Caco-2 (cell line): Measurements from ENCODE around the gene JAG1. TPM values are rescaled to one million over a fixed set of nuclear protein-coding genes. Genes with fewer than 3 reads are reported as not detected.

Source experiments
- BruUV-seq: library from RNA; stranded (reverse); fragments of 400-500 nt; replicated peaks from 2 replicates; lab custom pipeline; 2021; lab: Mats Ljungman, UMichigan
- CTCF ChIA-PET: fragments of 300-600 bp; sonication (Branson Sonifier 250); formaldehyde crosslinking; loops from one replicate; lab custom pipeline; 2022; ENCODE audit warnings: antibody characterized with exemption; lab: Charles Lee
- POLR2A ChIA-PET: fragments of 300-600 bp; sonication (Branson Sonifier 250); formaldehyde crosslinking; loops from one replicate; lab custom pipeline; 2022; ENCODE audit warnings: antibody characterized with exemption; lab: Charles Lee
- DNase-seq, 2 experiments: peaks; one replicate each; pipeline versions ENCODE4 v3.0.0 to v3.0.0-alpha.2; 2020 to 2022
- H3K27me3 ChIP-seq: replicated peaks from 2 replicates; pipeline ENCODE4 v1.6.0; 2011; ENCODE audit warnings: low read length; ENCODE audit not compliant: control insufficient read depth, insufficient read depth
- H3K36me3 ChIP-seq: 2 replicates; pipeline ENCODE4 v1.5.1; 2011; ENCODE audit warnings: low read length; ENCODE audit not compliant: control insufficient read depth, insufficient read depth
- H3K4me1 ChIP-seq: fragments of 250-450 bp; sonication (Bioruptor Pico); 2 replicates; pipeline ENCODE4 v1.5.1; 2020; ENCODE audit warnings: mild to moderate bottlenecking
- H3K4me3 ChIP-seq: 2 replicates; pipeline ENCODE4 v1.5.1; 2011; ENCODE audit warnings: low read depth, mild to moderate bottlenecking, control low read depth, low read length
- H3K9me3 ChIP-seq: fragments of 250-450 bp; sonication (Bioruptor Pico); 2 replicates; pipeline ENCODE4 v1.5.1; 2020; ENCODE audit warnings: mild to moderate bottlenecking, moderate library complexity
- H3K27ac Mint-ChIP-seq: one replicate; pipeline ENCODE4 v1.8.0; 2022; ENCODE audit warnings: mixed read lengths; ENCODE audit not compliant: unreplicated experiment
- H3K27me3 Mint-ChIP-seq: one replicate; pipeline ENCODE4 v1.8.0; 2022; ENCODE audit warnings: mixed read lengths; ENCODE audit not compliant: insufficient read depth, unreplicated experiment
- H3K36me3 Mint-ChIP-seq: one replicate; pipeline ENCODE4 v1.8.0; 2022; ENCODE audit warnings: mild to moderate bottlenecking, mixed read lengths; ENCODE audit not compliant: insufficient read depth, unreplicated experiment
- H3K4me1 Mint-ChIP-seq: one replicate; pipeline ENCODE4 v1.8.0; 2022; ENCODE audit warnings: low read depth, mixed read lengths; ENCODE audit not compliant: unreplicated experiment
- H3K4me3 Mint-ChIP-seq: one replicate; pipeline ENCODE4 v1.8.0; 2022; ENCODE audit warnings: mild to moderate bottlenecking, moderate library complexity, mixed read lengths; ENCODE audit not compliant: unreplicated experiment
- H3K9me3 Mint-ChIP-seq: one replicate; pipeline ENCODE4 v1.8.0; 2022; ENCODE audit warnings: mixed read lengths; ENCODE audit not compliant: unreplicated experiment
- intact Hi-C: fragments of 100-400 bp; cut with micrococcal nuclease; formaldehyde crosslinking; loops from one replicate; pipeline ENCODE4 v1.10.0; 2022; ENCODE audit not compliant: unreplicated experiment
- total RNA-seq: library from RNA; stranded (reverse); gene quantifications from 2 replicates; pipeline ENCODE4 v1.2.3, GENCODE V29; 2022
- TF ChIP-seq, protein P1 (sequence below), 2 experiments: fragments of 200-600 bp in 1 of 2; IDR thresholded peaks; 1 replicate in 1 of 2; 2 replicates in 1 of 2; pipeline versions ENCODE4 v1.5.1 to v1.8.0; 2011 to 2022; ENCODE audit warnings: antibody characterized with exemption in 1 of 2, control low read depth in 1 of 2, inconsistent platforms in 1 of 2, low read depth in 1 of 2, low read length in 1 of 2, mild to moderate bottlenecking in 1 of 2, moderate library complexity in 1 of 2; ENCODE audit not compliant: insufficient read depth in 1 of 2, severe bottlenecking in 1 of 2, unreplicated experiment in 1 of 2

JAG1 gene
- total RNA-seq, 1 experiment from 2014 or later = 69.8 TPM

DNA sequence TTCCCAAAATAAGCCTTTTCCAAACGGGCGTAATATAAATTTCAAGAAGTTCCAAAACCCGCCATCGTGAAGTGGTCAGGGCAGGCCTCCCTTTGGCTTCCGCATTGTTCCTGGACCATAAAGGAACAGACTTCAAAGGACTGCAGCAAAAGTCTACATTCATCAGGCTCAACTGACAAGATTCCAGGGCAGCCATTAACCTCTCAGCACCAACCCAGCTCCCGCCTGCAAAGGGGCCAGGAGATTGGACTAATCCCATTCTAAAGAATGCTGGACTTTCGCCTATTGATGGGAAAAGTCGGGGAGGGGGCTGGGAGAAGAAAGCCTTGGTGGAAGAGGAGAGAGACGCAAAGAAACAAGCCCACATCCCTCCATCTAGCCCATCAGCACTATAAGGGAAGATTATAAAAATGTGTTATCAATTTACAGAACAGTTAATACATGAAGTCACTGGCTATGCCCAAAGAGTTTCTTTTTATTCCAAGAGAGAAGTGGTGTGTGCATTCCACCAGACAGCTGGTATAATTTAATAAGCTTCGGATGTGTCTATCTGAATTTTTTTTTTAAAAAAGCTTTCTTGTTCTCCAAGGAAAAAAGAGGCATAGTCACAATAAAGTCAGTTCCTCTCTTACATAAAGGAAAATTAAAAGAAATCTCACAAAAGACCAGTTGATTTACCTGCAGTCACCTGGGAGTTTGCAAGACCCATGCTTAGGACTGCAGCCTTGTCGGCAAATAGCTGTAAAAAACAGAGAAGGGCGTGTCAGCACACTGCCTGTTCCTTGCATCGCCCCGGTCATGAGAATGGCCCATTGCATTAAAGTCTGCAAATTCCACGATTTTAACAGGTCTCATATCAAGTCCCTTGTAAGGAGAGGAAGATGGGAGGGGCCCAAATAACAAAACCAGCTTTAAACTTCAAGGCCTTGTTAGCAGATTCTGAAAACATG, 17.8 kb downstream of the JAG1 start:
- no TSS peak for BruUV-seq
- H3K4me3 Mint-ChIP-seq = peak overlapping the region; percentile 63

DNA sequence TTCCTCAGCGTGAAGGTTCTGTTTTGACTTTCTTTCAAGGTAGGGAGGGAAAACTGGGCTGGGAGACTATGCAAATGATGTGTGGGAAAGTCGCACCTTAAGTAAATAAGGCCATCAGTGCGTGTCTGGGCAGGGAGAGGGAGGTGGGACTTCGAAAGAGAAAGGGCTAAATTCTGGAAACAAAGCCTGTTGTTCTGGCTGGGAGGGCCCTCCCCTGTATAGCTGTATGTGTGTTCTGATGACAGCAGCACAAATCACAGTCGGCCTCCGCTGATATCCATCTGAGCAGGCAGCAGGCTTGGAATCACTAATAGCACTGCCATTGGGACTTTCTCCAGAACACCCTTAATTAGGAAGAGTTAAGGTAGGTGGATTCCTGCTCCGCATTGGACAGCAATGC, 19.2 kb downstream of the JAG1 start:
- CTCF ChIA-PET = no interaction called here
- H3K27ac Mint-ChIP-seq = peak overlapping the region; percentile 78
- POLR2A ChIA-PET = interaction anchor here (0.6 to 0.8 kb wide), 2 partner anchors 17 to 20 kb away, joined by 3 to 5 read pairs; no protein-coding TSS in a partner anchor

More for the DNA sequence above, 17.8 kb downstream of the JAG1 start:
- Histone ChIP-seq H3K36me3 (peaks cover 6% of the 10 kb centered on the region), H3K4me3 (no peak overlapping the region), H3K27me3 (no peaks in the 10 kb centered on the region), H3K4me1 (peaks cover 56% of the 10 kb centered on the region), H3K9me3 (no peaks in the 10 kb centered on the region)
- intact Hi-C loops = no loop called here
- DNase-seq = peak; percentile 66 to 70
- H3K4me1 Mint-ChIP-seq = peaks cover 55% of the 10 kb centered on the region
- ChIA-PET POLR2A (no interaction called here), CTCF (no interaction called here)
- H3K9me3 Mint-ChIP-seq = no peaks in the 10 kb centered on the region
- TF ChIP-seq, protein P1, sequence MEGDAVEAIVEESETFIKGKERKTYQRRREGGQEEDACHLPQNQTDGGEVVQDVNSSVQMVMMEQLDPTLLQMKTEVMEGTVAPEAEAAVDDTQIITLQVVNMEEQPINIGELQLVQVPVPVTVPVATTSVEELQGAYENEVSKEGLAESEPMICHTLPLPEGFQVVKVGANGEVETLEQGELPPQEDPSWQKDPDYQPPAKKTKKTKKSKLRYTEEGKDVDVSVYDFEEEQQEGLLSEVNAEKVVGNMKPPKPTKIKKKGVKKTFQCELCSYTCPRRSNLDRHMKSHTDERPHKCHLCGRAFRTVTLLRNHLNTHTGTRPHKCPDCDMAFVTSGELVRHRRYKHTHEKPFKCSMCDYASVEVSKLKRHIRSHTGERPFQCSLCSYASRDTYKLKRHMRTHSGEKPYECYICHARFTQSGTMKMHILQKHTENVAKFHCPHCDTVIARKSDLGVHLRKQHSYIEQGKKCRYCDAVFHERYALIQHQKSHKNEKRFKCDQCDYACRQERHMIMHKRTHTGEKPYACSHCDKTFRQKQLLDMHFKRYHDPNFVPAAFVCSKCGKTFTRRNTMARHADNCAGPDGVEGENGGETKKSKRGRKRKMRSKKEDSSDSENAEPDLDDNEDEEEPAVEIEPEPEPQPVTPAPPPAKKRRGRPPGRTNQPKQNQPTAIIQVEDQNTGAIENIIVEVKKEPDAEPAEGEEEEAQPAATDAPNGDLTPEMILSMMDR (IDR thresholded peaks at IDR 0.05; ENCODE audit: insufficient read depth in 1 of 2, low read depth in 1 of 2, low read length in 1 of 2, severe bottlenecking in 1 of 2, unreplicated experiment in 1 of 2) = no peak
- H3K27me3 Mint-ChIP-seq = no peaks in the 10 kb centered on the region
- H3K36me3 Mint-ChIP-seq = peaks cover 100% of the 10 kb centered on the region
- peak overlapping the region; percentile 78 for H3K27ac Mint-ChIP-seq

DNA sequence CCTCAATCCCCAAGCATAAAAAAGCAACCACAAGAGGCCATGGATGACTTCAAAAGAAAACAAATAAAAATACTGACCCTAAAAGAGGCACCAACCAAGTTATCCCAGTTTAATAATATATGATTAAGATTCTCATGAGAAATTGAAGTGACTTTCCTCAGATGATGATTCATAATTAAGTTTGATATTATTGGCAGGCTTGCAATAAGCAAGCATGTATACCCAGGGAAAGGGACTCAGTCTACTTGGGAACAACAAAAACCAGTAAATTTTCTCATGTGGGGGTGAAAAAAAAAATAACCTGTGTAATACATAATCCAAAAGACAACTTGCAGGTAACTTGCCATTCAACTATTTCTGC, 19.6 kb downstream of the JAG1 start:
- CTCF ChIA-PET = no interaction called here
- intact Hi-C loops = no loop called here
- TF ChIP-seq, protein P1 (IDR thresholded peaks at IDR 0.05; ENCODE audit: insufficient read depth in 1 of 2, low read depth in 1 of 2, low read length in 1 of 2, severe bottlenecking in 1 of 2, unreplicated experiment in 1 of 2) = no peak
- Histone ChIP-seq H3K4me1 (peaks cover 41% of the 10 kb centered on the region), H3K27me3 (no peaks in the 10 kb centered on the region), H3K36me3 (peaks cover 6% of the 10 kb centered on the region), H3K4me3 (no peak overlapping the region), H3K9me3 (no peaks in the 10 kb centered on the region)
- no peaks in the 10 kb centered on the region for H3K27me3 Mint-ChIP-seq
- H3K4me3 Mint-ChIP-seq = no peak overlapping the region
- H3K4me1 Mint-ChIP-seq = peaks cover 37% of the 10 kb centered on the region
- H3K9me3 Mint-ChIP-seq = no peaks in the 10 kb centered on the region
- POLR2A ChIA-PET = no interaction called here
- BruUV-seq = no TSS peak
- DNase-seq = no peak
- H3K27ac Mint-ChIP-seq = peak overlapping the region; percentile 78
- H3K36me3 Mint-ChIP-seq = peaks cover 100% of the 10 kb centered on the region

More for the DNA sequence above, 19.2 kb downstream of the JAG1 start:
- Mint-ChIP-seq H3K27me3 (no peaks in the 10 kb centered on the region), H3K9me3 (no peaks in the 10 kb centered on the region), H3K4me3 (no peak overlapping the region), H3K4me1 (peaks cover 41% of the 10 kb centered on the region), H3K36me3 (peaks cover 100% of the 10 kb centered on the region)
- Histone ChIP-seq H3K4me1 (peaks cover 42% of the 10 kb centered on the region), H3K9me3 (no peaks in the 10 kb centered on the region), H3K27me3 (no peaks in the 10 kb centered on the region), H3K36me3 (peaks cover 6% of the 10 kb centered on the region), H3K4me3 (no peak overlapping the region)
- peak; percentile 23 to 57 for DNase-seq
- intact Hi-C loops = no loop called here
- no TSS peak for BruUV-seq
- TF ChIP-seq, protein P1 (IDR thresholded peaks at IDR 0.05; ENCODE audit: insufficient read depth in 1 of 2, low read depth in 1 of 2, low read length in 1 of 2, severe bottlenecking in 1 of 2, unreplicated experiment in 1 of 2) = no peak
